A673 (cell line): ENCODE measurements around the gene SYCN. TPM values are rescaled to one million over a fixed set of nuclear protein-coding genes. Genes with fewer than 3 reads are reported as not detected.

Experiments used
- BruUV-seq: library from RNA; stranded (reverse); fragments of 400-500 nt; replicated peaks from 2 replicates; lab custom pipeline; 2021; lab: Mats Ljungman, UMichigan
- CTCF ChIA-PET: fragments of 300-600 bp; sonication (Branson Sonifier 250); formaldehyde crosslinking; loops from one replicate; lab custom pipeline; 2022; ENCODE audit warnings: antibody characterized with exemption; lab: Charles Lee
- POLR2A ChIA-PET: fragments of 300-600 bp; sonication (Branson Sonifier 250); formaldehyde crosslinking; loops from one replicate; lab custom pipeline; 2022; ENCODE audit warnings: antibody characterized with exemption; ENCODE audit not compliant: low non-redundant PET; lab: Charles Lee
- DNase-seq: peaks from one replicate; pipeline ENCODE4 v3.0.0-alpha.2; 2015; ENCODE audit warnings: low spot score
- H3K27ac ChIP-seq: fragments of 200-600 bp; sonication (generic); 2 replicates; pipeline ENCODE4 v1.5.1; 2016; ENCODE audit warnings: mixed run types, low read depth, mild to moderate bottlenecking, mixed read lengths, antibody characterized with exemption, low read length; ENCODE audit not compliant: poor library complexity, severe bottlenecking
- H3K27me3 ChIP-seq: fragments of 200-600 bp; sonication (generic); replicated peaks from 2 replicates; pipeline ENCODE4 v1.6.1; 2017; ENCODE audit warnings: mixed run types, low read depth, mild to moderate bottlenecking, mixed read lengths, antibody characterized with exemption, low read length; ENCODE audit not compliant: insufficient read depth, poor library complexity
- H3K36me3 ChIP-seq: fragments of 200-600 bp; sonication (generic); 2 replicates; pipeline ENCODE4 v1.6.1; 2016; ENCODE audit warnings: mixed run types, mild to moderate bottlenecking, mixed read lengths, antibody characterized with exemption, low read length; ENCODE audit not compliant: insufficient read depth, poor library complexity, severe bottlenecking
- H3K4me1 ChIP-seq: fragments of 200-600 bp; sonication (generic); 2 replicates; pipeline ENCODE4 v1.6.1; 2017; ENCODE audit warnings: mixed run types, mild to moderate bottlenecking, mixed read lengths, antibody characterized with exemption, low read length; ENCODE audit not compliant: insufficient read depth, poor library complexity, severe bottlenecking
- H3K4me3 ChIP-seq: fragments of 200-600 bp; sonication (generic); 2 replicates; pipeline ENCODE4 v1.5.1; 2016; ENCODE audit warnings: low read depth, mixed run types, mild to moderate bottlenecking, mixed read lengths, low read length; ENCODE audit not compliant: poor library complexity, severe bottlenecking
- H3K9me3 ChIP-seq: fragments of 200-600 bp; sonication (generic); 2 replicates; pipeline ENCODE4 v1.6.1; 2016; ENCODE audit warnings: mixed run types, low read depth, mild to moderate bottlenecking, mixed read lengths, antibody characterized with exemption, low read length; ENCODE audit not compliant: poor library complexity, severe bottlenecking
- CTCF ChIP-seq: fragments of 300-800, 200-600 bp; sonication (generic); conservative IDR thresholded peaks from 2 replicates; pipeline ENCODE4 v1.5.1; 2017; ENCODE audit warnings: low read depth, mild to moderate bottlenecking, antibody characterized with exemption, low read length, moderate library complexity, mixed read lengths
- EZH2 ChIP-seq: fragments of 200-600 bp; sonication (generic); IDR thresholded peaks from 2 replicates; pipeline ENCODE4 v1.6.1; 2017; ENCODE audit warnings: borderline replicate concordance, low read depth, mild to moderate bottlenecking, mixed read lengths, antibody characterized with exemption, low read length; ENCODE audit not compliant: poor library complexity, severe bottlenecking
- intact Hi-C: fragments of 100-400 bp; cut with micrococcal nuclease; formaldehyde crosslinking; loops from one replicate; pipeline ENCODE4 v1.10.0; 2022; ENCODE audit not compliant: unreplicated experiment
- total RNA-seq: library from RNA; stranded (reverse); gene quantifications from 2 replicates; pipeline ENCODE4 v1.2.3, GENCODE V29; 2021

SYCN gene
- total RNA-seq, 1 experiment from 2014 or later, result not detected

GRCh38 chr19:39251846-39252245, 47.8 kb upstream of the SYCN start:
- no peaks in the 10 kb centered on the region for H3K9me3 ChIP-seq
- H3K27me3 ChIP-seq, result peaks cover 44% of the 10 kb centered on the region
- no peaks in the 10 kb centered on the region for H3K36me3 ChIP-seq
- TF ChIP-seq CTCF (no peak), EZH2 (no peak)
- H3K4me3 ChIP-seq, result no peak overlapping the region
- no peak for DNase-seq
- no peaks in the 10 kb centered on the region for H3K4me1 ChIP-seq
- no TSS peak for BruUV-seq
- intact Hi-C loops, result no loop called here
- H3K27ac ChIP-seq, result no peak overlapping the region
- ChIA-PET POLR2A (no interaction called here), CTCF (no interaction called here)

- Histone ChIP-seq H3K9me3 (no peaks in the 10 kb centered on the region), H3K36me3 (no peaks in the 10 kb centered on the region), H3K4me3 (no peak overlapping the region), H3K27ac (no peak overlapping the region), H3K4me1 (no peaks in the 10 kb centered on the region), H3K27me3 (peaks cover 45% of the 10 kb centered on the region)
- BruUV-seq, result no TSS peak
- ChIA-PET CTCF (no interaction called here), POLR2A (interaction anchor here (0.6 kb wide), 1 partner anchor 8 kb away, joined by 4 read pairs; no protein-coding TSS in a partner anchor)
- DNase-seq, result no peak
- intact Hi-C loops, result no loop called here
- TF ChIP-seq EZH2, result no peak
- TF ChIP-seq CTCF, result no peak
These were observed 47.0 kb upstream of the SYCN start for GRCh38 chr19:39251081-39251480.

DNA sequence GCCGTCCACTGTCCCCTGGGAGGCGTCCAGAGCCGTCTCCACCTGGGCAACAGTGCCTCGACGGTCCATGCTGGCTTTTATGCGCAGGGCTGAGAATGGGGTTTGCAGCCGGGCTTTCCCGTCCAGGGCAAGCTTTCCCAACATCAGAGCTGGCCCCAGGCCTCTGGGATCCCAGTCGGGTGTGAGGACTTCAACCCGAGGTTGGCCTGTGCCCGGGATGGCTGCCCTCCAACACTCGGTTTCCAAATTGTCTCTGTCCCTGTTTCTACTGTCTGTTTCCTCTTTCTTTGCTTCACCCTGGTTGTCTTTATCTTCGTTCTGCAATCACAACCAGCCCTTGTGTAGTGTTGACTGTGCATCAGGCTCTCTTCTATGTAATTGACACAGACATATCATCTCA, 44.7 kb upstream of the SYCN start, which contains the start of gene IFNL4:
Gene IFNL4 (minus strand): TSS at position 51 of the 400 bp plus-strand sequence.
- ChIA-PET CTCF (no interaction called here), POLR2A (no interaction called here)
- Histone ChIP-seq H3K27me3 (peaks cover 45% of the 10 kb centered on the region), H3K9me3 (no peaks in the 10 kb centered on the region), H3K4me3 (no peak within 1 kb of the TSS), H3K4me1 (no peaks in the 10 kb centered on the region), H3K36me3 (no peaks in the 10 kb centered on the region), H3K27ac (no peak within 1 kb of the TSS)
- intact Hi-C loops, result no loop called here
- DNase-seq, result no peak
- no TSS peak for BruUV-seq
- TF ChIP-seq EZH2 (no peak), CTCF (no peak)
